ENCODE data around the gene GJA5.

GJA5 gene

GRCh38 chr1:147760481-147761260 is at the start of gene GJA5:
Gene GJA5 (minus strand): TSS chr1:147760602. CDS start chr1:147759238, 1,364 bp downstream.
- no peak within 1 kb of the TSS for H3K27ac ChIP-seq
- TF ChIP-seq, protein P1, sequence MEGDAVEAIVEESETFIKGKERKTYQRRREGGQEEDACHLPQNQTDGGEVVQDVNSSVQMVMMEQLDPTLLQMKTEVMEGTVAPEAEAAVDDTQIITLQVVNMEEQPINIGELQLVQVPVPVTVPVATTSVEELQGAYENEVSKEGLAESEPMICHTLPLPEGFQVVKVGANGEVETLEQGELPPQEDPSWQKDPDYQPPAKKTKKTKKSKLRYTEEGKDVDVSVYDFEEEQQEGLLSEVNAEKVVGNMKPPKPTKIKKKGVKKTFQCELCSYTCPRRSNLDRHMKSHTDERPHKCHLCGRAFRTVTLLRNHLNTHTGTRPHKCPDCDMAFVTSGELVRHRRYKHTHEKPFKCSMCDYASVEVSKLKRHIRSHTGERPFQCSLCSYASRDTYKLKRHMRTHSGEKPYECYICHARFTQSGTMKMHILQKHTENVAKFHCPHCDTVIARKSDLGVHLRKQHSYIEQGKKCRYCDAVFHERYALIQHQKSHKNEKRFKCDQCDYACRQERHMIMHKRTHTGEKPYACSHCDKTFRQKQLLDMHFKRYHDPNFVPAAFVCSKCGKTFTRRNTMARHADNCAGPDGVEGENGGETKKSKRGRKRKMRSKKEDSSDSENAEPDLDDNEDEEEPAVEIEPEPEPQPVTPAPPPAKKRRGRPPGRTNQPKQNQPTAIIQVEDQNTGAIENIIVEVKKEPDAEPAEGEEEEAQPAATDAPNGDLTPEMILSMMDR (conservative IDR thresholded peaks at IDR 0.05), result no peak

GRCh38 chr1:147809236-147809635 is 48.8 kb upstream of the GJA5 start:
- TF ChIP-seq, protein P1 (conservative IDR thresholded peaks at IDR 0.05), result no peak
- no peak overlapping the region for H3K27ac ChIP-seq

- no peak overlapping the region for H3K27ac ChIP-seq
- TF ChIP-seq, protein P1 (conservative IDR thresholded peaks at IDR 0.05), result no peak
Observed at GRCh38 chr1:147808025-147808424, 47.6 kb upstream of the GJA5 start.

GRCh38 chr1:147807405-147807804 is 47.0 kb upstream of the GJA5 start:
- TF ChIP-seq, protein P1 (conservative IDR thresholded peaks at IDR 0.05), result no peak
- H3K27ac ChIP-seq, result no peak overlapping the region

GRCh38 chr1:147804942-147805723 is 44.7 kb upstream of the GJA5 start:
- TF ChIP-seq, protein P1 (conservative IDR thresholded peaks at IDR 0.05), result no peak
- H3K27ac ChIP-seq, result no peak overlapping the region

DNA sequence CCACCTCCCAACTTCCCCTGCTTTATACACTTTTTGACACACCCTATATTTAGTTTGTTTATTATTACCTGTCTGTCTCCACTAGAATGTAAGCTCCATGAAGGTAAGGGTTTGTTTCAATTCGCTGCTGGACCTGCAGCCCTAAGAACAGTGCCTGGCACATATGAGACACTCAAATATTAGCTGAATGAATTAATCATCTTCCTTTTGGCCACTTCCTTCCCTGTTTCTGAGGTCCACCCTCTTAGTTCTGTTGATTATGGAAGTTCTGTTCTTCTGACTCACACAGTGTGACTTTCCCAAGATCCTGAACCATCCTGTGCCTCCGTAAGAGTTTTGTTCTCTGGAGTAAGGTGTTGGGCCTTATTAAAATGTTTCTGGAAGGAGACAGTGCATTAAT is 40.4 kb upstream of the GJA5 start:
- no peak overlapping the region for H3K27ac ChIP-seq
- TF ChIP-seq, protein P1 (conservative IDR thresholded peaks at IDR 0.05), result no peak

DNA sequence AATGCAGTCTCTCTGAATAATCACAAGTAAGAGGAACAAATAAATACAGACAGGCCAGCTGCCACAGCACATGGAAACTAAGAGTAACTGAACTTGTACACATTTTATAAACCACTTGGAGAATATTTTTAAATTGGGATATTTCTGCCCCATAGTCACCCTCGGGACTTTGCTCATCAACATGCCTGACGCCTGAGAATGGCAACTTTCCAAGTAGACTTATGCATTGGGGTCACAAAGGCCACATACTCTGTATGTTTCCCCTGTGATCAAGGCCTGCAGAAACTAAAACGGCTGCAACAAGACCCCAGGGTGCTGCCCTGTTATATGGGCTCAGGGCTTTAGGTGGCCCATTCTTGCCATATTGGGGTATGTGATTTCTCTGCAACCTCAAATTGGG is 38.3 kb upstream of the GJA5 start:
- TF ChIP-seq, protein P1 (conservative IDR thresholded peaks at IDR 0.05), result no peak
- no peak overlapping the region for H3K27ac ChIP-seq

Measured in VCaP (cell line).